ENCODE data around the gene TREX2. TPM values are rescaled to one million over a fixed set of nuclear protein-coding genes. Genes with fewer than 3 reads are reported as not detected.

The TREX2 gene
- total and polyA plus RNA-seq, 10 of the 15 experiments (the other 5 are each of a cell fraction or from before 2014, with no cell fraction given) = 0.09 to 0.97 (median 0.60) TPM; not detected in 3

DNA sequence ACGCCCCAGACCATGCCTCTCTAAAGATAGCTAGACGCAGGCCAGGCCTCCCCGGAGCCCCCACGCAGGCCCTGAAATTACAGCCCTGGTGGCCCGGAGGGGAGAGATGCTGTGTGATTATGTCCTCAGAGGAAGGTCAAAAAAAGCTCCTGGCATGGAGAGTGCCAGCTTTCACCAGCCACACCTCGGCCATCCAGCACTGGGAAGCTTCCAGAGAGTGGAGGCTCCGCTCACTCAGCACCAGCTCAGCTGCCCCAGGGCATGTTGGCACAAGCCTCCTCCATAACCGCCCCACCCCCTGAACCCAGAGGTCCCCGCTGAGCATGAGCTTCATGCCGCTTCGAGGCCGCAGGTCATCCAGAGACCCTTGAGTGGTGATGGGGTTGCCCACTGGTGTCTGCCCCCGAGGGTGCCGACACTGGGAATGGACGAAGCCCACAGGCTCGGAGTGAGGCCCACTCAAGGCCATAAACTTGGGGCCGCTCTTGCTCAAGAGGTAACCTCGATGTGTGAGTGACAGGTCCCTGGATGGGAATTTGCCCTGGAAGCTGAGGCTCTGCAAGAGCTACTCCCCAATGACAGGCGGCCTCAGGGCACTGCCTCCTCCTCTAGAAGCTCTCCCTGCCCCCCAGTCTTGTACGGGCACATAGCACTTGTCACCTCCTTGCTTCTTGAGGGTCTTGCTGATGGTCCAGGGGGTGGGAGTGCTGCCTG is 44.5 kb upstream of the TREX2 start:
- ChIA-PET CTCF (no interaction called here), SMC1A (ENCODE audit: uncharacterized antibody, unreplicated experiment) (interaction anchor here (0.6 to 1.1 kb wide), 2 partner anchors 12 to 16 kb away, joined by 3 read pairs; no protein-coding TSS in a partner anchor), POLR2A (no interaction called here), RAD21 (ENCODE audit: unreplicated experiment) (no interaction called here)
- FAIRE-seq (no peak), DNase-seq (ENCODE audit: low read depth, low spot score) (no peak), ATAC-seq (no peak)
- H3K4me2 ChIP-seq (ENCODE audit: control insufficient read depth, insufficient read depth) = no peak overlapping the region
- H3K36me3 ChIP-seq (ENCODE audit: control insufficient read depth in 2 of 2, insufficient read depth in 2 of 2, low read length in 1 of 2) = no peaks in the 10 kb centered on the region
- H3K27me3 ChIP-seq (replicated peaks in 1 of 2; ENCODE audit: control insufficient read depth in 2 of 2, insufficient read depth in 2 of 2, low read length in 1 of 2) = no peaks in the 10 kb centered on the region
- TF ChIP-seq PML (IDR thresholded peaks at IDR 0.05; ENCODE audit: low read length) (no peak), SMC3 (IDR thresholded peaks at IDR 0.05; ENCODE audit: borderline replicate concordance, low read length) (no peak), CBX5 (IDR thresholded peaks at IDR 0.05; ENCODE audit: low read depth) (no peak), ZNF207 (IDR thresholded peaks at IDR 0.05; ENCODE audit: borderline replicate concordance) (no peak)
- TF ChIP-seq, protein P1, sequence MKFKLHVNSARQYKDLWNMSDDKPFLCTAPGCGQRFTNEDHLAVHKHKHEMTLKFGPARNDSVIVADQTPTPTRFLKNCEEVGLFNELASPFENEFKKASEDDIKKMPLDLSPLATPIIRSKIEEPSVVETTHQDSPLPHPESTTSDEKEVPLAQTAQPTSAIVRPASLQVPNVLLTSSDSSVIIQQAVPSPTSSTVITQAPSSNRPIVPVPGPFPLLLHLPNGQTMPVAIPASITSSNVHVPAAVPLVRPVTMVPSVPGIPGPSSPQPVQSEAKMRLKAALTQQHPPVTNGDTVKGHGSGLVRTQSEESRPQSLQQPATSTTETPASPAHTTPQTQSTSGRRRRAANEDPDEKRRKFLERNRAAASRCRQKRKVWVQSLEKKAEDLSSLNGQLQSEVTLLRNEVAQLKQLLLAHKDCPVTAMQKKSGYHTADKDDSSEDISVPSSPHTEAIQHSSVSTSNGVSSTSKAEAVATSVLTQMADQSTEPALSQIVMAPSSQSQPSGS (IDR thresholded peaks at IDR 0.05; ENCODE audit: low read length) = no peak
- no peaks in the 10 kb centered on the region for H3K4me1 ChIP-seq (ENCODE audit: control insufficient read depth, insufficient read depth, low read length)
- no peaks in the 10 kb centered on the region for H3K9me3 ChIP-seq (replicated peaks; ENCODE audit: control insufficient read depth, insufficient read depth, low read length)
- H3K4me3 ChIP-seq = no peak overlapping the region
- no peak overlapping the region for H3K9ac ChIP-seq (ENCODE audit: control insufficient read depth, insufficient read depth, low read length)
- H4K20me1 ChIP-seq (ENCODE audit: control insufficient read depth, insufficient read depth) = no peaks in the 10 kb centered on the region
- intact Hi-C loops (cut with micrococcal nuclease; ENCODE audit: unreplicated experiment) (no loop called here), in situ Hi-C loops (cut with MboI) (no loop called here)
- H3K27ac ChIP-seq (ENCODE audit: control insufficient read depth, insufficient read depth) = no peak overlapping the region
- H2AFZ ChIP-seq (ENCODE audit: control insufficient read depth, low read depth, low read length) = no peak overlapping the region
- WGBS (ENCODE audit: insufficient coverage, insufficient replicate concordance, low lambda C conversion rate, missing lambda C conversion rate) = 38% methylated on average over 20 of the region's 20 CpGs
- no peaks in the 10 kb centered on the region for H3K79me2 ChIP-seq (ENCODE audit: control insufficient read depth, insufficient read depth, low read length)
- BruUV-seq (replicated peaks) = no TSS peak
